Measurements from ENCODE around the gene OFD1.

- TF ChIP-seq RFX5 (IDR thresholded peaks at IDR 0.05; ENCODE audit: borderline replicate concordance, low read depth, low read length) (no peak), EGR1 (IDR thresholded peaks at IDR 0.05; ENCODE audit: borderline replicate concordance, low read depth, low read length) (no peak), GTF2F1 (IDR thresholded peaks at IDR 0.05; ENCODE audit: borderline replicate concordance, low read depth, low read length) (no peak), BRCA1 (IDR thresholded peaks at IDR 0.05; ENCODE audit: low read depth, low read length) (no peak), CTCF (IDR thresholded peaks at IDR 0.05; ENCODE audit: control extremely low read depth in 1 of 3, insufficient read depth in 1 of 3, low read depth in 1 of 3, low read length in 3 of 3) (no peak), SUZ12 (IDR thresholded peaks at IDR 0.05; ENCODE audit: low read length) (no peak), TCF12 (IDR thresholded peaks at IDR 0.05; ENCODE audit: low read depth, low read length) (no peak), SRF (IDR thresholded peaks at IDR 0.05; ENCODE audit: low read depth, low read length) (no peak), CBX5 (IDR thresholded peaks at IDR 0.05; ENCODE audit: low read depth, low read length) (no peak), TBP (IDR thresholded peaks at IDR 0.05; ENCODE audit: low read depth, low read length) (no peak), SP1 (IDR thresholded peaks at IDR 0.05; ENCODE audit: low read depth, low read length) (no peak), EP300 (IDR thresholded peaks at IDR 0.05; ENCODE audit: borderline replicate concordance in 1 of 2, low read depth in 2 of 2, low read length in 2 of 2) (no peak), TAF1 (IDR thresholded peaks at IDR 0.05; ENCODE audit: low read depth, low read length) (no peak)
These were observed 40.2 kb upstream of the OFD1 start for GRCh38 chrX:13694359-13694758.

Measured in H1 (cell line).